ENCODE measurements around the gene STKLD1.

Gene STKLD1

DNA sequence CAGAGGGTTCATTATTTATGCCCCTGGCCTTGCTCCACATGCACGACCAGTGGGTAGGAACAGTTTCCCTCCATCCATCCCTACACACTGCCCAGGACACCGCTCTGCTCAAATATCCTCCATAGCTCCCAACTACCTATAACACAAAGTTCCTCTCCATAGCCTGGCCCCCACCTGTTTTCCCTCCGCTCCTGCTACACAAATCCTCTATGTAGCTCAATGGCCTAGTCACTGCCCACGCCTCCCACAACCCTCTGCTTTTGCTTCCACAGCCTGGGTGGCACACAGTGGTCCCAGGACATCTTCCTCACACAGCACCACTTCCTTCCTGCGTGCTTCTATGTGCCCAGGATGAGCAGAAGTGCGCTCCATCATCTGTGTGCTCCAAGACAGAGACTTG, 21.2 kb downstream of the STKLD1 start:
- TF ChIP-seq EZH2phosphoT487 (IDR thresholded peaks at IDR 0.05; ENCODE audit: borderline replicate concordance, low read length) = no peak
- TF ChIP-seq, protein P1, sequence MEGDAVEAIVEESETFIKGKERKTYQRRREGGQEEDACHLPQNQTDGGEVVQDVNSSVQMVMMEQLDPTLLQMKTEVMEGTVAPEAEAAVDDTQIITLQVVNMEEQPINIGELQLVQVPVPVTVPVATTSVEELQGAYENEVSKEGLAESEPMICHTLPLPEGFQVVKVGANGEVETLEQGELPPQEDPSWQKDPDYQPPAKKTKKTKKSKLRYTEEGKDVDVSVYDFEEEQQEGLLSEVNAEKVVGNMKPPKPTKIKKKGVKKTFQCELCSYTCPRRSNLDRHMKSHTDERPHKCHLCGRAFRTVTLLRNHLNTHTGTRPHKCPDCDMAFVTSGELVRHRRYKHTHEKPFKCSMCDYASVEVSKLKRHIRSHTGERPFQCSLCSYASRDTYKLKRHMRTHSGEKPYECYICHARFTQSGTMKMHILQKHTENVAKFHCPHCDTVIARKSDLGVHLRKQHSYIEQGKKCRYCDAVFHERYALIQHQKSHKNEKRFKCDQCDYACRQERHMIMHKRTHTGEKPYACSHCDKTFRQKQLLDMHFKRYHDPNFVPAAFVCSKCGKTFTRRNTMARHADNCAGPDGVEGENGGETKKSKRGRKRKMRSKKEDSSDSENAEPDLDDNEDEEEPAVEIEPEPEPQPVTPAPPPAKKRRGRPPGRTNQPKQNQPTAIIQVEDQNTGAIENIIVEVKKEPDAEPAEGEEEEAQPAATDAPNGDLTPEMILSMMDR (IDR thresholded peaks at IDR 0.05; ENCODE audit: low read depth, low read length, poor library complexity, severe bottlenecking) = no peak

DNA sequence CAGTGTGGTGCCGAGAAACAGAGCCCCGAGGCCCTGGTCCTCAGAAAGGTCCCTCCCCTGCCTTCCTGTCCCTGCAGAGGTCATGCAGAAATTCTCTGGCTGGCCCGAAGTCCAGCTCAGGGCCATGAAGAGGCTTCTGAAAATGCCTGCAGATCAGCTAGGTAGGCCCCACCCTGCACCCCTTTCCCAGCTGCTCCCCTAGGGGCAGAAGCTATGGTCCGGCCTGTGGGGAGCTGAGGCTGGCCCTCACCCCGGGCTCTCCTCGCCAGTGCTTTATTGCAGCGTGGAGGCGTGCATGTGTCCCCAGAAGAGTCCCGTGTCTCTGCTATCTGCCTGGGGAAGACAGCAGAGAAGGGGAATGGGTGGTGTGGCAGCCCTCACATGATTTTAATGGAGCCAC, 21.7 kb downstream of the STKLD1 start:
- no peaks in the 10 kb centered on the region for H3K9me3 ChIP-seq (ENCODE audit: control insufficient read depth, insufficient read depth, low read length)
- H3F3A ChIP-seq (ENCODE audit: control insufficient read depth, insufficient read depth) = no peaks in the 10 kb centered on the region
- H3K36me3 ChIP-seq (ENCODE audit: control insufficient read depth, low read length) = no peaks in the 10 kb centered on the region
- no peak overlapping the region for H3K27ac ChIP-seq (ENCODE audit: low read depth, low read length)
- peaks cover 5% of the 10 kb centered on the region; the same call in 1 of the 2 replicates for H3K27me3 ChIP-seq (ENCODE audit: control insufficient read depth, low read length)
- no peak overlapping the region for H3K4me3 ChIP-seq (ENCODE audit: low read length)
- no peaks in the 10 kb centered on the region for H3K9me2 ChIP-seq (replicated peaks; ENCODE audit: control insufficient read depth, low read length)
- no peak for TF ChIP-seq EZH2phosphoT487 (IDR thresholded peaks at IDR 0.05; ENCODE audit: borderline replicate concordance, low read length)
- TF ChIP-seq, protein P1 (IDR thresholded peaks at IDR 0.05; ENCODE audit: low read depth, low read length, poor library complexity, severe bottlenecking) = no peak
- H4K20me1 ChIP-seq (ENCODE audit: control insufficient read depth, insufficient read depth, low read depth, low read length) = no peaks in the 10 kb centered on the region
- H3K79me2 ChIP-seq (ENCODE audit: control insufficient read depth, low read length) = no peaks in the 10 kb centered on the region
- H3K4me2 ChIP-seq (ENCODE audit: low read length) = no peak overlapping the region
- no peaks in the 10 kb centered on the region for H3K4me1 ChIP-seq (ENCODE audit: control insufficient read depth, low read length)

More for the DNA sequence above, 21.2 kb downstream of the STKLD1 start:
- no peaks in the 10 kb centered on the region for H3K36me3 ChIP-seq (ENCODE audit: control insufficient read depth, low read length)
- H4K20me1 ChIP-seq (ENCODE audit: control insufficient read depth, insufficient read depth, low read depth, low read length) = no peaks in the 10 kb centered on the region
- no peaks in the 10 kb centered on the region for H3K4me1 ChIP-seq (ENCODE audit: control insufficient read depth, low read length)
- H3F3A ChIP-seq (ENCODE audit: control insufficient read depth, insufficient read depth) = no peaks in the 10 kb centered on the region
- H3K79me2 ChIP-seq (ENCODE audit: control insufficient read depth, low read length) = no peaks in the 10 kb centered on the region
- H3K4me3 ChIP-seq (ENCODE audit: low read length) = no peak overlapping the region
- no peak overlapping the region for H3K27ac ChIP-seq (ENCODE audit: low read depth, low read length)
- no peak overlapping the region for H3K4me2 ChIP-seq (ENCODE audit: low read length)
- H3K9me2 ChIP-seq (replicated peaks; ENCODE audit: control insufficient read depth, low read length) = no peaks in the 10 kb centered on the region
- H3K27me3 ChIP-seq (ENCODE audit: control insufficient read depth, low read length) = peaks cover 5% of the 10 kb centered on the region; the same call in 1 of the 2 replicates
- H3K9me3 ChIP-seq (ENCODE audit: control insufficient read depth, insufficient read depth, low read length) = no peaks in the 10 kb centered on the region

DNA sequence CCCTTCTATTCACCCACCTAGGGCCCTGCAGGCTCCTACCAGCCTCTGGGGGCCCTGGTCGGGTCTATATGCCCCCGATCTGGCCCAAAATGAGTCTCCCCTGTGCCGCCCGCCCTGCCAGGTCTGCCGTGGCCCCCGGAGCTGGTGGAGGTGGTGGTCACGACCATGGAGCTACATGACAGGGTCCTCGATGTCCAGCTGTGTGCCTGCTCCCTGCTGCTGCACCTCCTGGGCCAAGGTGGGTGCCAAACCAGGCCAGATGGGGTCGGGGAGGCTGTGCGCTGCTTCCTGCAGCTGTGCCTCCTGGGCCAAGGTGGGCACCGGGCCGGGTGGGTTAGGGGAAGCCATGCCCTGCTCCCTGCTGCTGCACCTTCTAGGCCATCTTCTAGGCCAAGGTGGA, 24.1 kb downstream of the STKLD1 start:
- Histone ChIP-seq H4K20me1 (ENCODE audit: control insufficient read depth, insufficient read depth, low read depth, low read length) (no peaks in the 10 kb centered on the region), H3K4me2 (ENCODE audit: low read length) (no peak overlapping the region), H3K27me3 (ENCODE audit: control insufficient read depth, low read length) (peaks cover 5% of the 10 kb centered on the region; the same call in 1 of the 2 replicates), H3K27ac (ENCODE audit: low read depth, low read length) (no peak overlapping the region), H3K4me1 (ENCODE audit: control insufficient read depth, low read length) (no peaks in the 10 kb centered on the region), H3K9me3 (ENCODE audit: control insufficient read depth, insufficient read depth, low read length) (no peaks in the 10 kb centered on the region), H3K36me3 (ENCODE audit: control insufficient read depth, low read length) (peaks cover 16% of the 10 kb centered on the region), H3K79me2 (ENCODE audit: control insufficient read depth, low read length) (no peaks in the 10 kb centered on the region), H3K9me2 (replicated peaks; ENCODE audit: control insufficient read depth, low read length) (no peaks in the 10 kb centered on the region), H3F3A (ENCODE audit: control insufficient read depth, insufficient read depth) (no peaks in the 10 kb centered on the region), H3K4me3 (ENCODE audit: low read length) (no peak overlapping the region)
- TF ChIP-seq, protein P1 (IDR thresholded peaks at IDR 0.05; ENCODE audit: low read depth, low read length, poor library complexity, severe bottlenecking) = no peak
- TF ChIP-seq EZH2phosphoT487 (IDR thresholded peaks at IDR 0.05; ENCODE audit: borderline replicate concordance, low read length) = no peak
